ENCODE results near the gene LRP2.

DNA sequence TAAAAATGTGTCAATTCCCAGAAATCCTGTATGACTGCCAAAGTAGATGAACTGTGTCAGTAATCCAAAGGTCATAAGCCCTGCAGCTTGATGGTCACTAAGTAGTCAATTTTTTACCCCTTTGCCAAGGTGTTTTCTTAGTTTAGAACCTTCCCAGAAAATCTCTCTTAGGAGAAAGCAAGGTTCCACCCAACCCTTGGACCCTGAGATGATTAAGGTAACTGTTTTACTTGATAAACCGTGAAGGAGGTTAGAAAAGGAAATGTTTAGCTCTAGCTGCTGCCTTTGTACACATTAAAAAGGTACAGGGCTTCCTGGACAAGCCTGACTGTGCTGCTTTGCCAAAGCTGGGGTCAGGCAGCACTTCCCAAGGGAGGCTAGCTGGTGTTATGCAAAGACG, 24.4 kb upstream of the LRP2 start:
- TF ChIP-seq, protein P1, sequence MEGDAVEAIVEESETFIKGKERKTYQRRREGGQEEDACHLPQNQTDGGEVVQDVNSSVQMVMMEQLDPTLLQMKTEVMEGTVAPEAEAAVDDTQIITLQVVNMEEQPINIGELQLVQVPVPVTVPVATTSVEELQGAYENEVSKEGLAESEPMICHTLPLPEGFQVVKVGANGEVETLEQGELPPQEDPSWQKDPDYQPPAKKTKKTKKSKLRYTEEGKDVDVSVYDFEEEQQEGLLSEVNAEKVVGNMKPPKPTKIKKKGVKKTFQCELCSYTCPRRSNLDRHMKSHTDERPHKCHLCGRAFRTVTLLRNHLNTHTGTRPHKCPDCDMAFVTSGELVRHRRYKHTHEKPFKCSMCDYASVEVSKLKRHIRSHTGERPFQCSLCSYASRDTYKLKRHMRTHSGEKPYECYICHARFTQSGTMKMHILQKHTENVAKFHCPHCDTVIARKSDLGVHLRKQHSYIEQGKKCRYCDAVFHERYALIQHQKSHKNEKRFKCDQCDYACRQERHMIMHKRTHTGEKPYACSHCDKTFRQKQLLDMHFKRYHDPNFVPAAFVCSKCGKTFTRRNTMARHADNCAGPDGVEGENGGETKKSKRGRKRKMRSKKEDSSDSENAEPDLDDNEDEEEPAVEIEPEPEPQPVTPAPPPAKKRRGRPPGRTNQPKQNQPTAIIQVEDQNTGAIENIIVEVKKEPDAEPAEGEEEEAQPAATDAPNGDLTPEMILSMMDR (IDR thresholded peaks at IDR 0.05): no peak
- TF ChIP-seq POLR2A (IDR thresholded peaks at IDR 0.05): no peak
- TF ChIP-seq EP300 (IDR thresholded peaks at IDR 0.05): no peak

Measured in gastroesophageal sphincter (tissue), 3 donors.